COLO668 (cell line): ENCODE data around the gene ALG1L2.
"Not testable (repeated sequence)": the region's sequence is repeated elsewhere in the genome, so short reads cannot be mapped to it uniquely, and the experiment has no call there.

Experiments
- DNase-seq: peaks from one replicate; lab custom pipeline; 2025; ENCODE audit not compliant: unreplicated experiment; lab: John Stamatoyannopoulos, UW

ALG1L2 gene

DNA sequence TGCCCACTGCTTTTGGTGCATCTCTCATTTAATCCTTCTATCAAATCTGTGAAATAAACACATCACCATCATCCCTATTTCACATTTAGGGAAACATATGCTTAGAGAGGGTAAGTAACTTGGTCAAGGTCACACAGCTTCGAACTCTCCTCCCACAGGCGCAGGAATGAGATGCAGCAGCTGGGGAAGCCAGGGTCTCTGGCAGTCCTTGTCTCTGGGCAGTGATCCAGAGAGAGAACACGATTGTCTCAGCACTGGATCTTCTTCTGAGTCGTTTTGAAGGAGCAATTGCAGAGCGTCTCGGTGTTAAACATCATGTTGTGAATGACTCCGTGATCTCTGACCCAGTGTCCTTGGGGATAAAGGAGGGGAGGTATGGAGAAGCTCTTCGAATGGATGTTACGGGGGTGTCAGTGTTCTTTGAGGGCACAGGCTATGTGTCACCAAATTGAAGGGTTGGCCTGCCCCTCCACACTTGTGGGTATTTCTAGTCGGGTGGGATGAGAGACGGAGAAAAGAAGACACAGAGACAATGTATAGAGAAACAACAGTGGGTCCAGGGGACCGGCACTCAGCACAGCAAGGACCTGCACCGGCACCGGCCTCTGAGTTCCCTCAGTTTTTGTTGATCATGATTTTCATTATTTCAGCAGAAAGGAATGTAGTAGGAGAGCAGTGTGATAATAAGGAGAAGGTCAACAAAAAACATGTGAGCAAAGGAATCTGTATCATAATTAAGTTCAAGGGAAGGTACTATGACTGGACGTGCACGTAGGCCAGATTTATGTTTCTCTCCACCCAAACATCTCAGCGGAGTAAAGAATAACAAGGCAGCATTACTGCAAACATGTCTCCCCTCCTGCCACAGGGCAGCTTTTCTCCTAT is 41.5 kb downstream of the ALG1L2 start:
- DNase-seq, result not testable (repeated sequence)

DNA sequence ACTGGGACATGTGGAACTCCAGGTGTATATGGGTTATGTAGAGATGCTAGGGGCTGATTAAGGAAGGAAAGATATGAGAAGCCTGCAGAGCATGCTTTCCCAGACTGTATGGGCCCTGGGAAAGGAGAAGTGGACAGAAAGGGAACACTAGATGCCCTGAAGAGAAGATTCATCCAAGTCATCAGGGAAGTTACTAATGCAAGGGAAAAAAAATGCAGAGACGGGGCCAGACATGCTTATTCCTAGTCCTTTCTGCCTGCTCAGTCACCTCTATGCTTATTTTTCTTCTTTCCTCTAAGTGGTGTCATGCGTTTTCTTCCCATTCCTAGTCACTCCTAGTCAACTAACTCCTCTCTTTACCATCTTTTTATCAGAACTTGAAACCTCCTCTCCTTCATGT is 43.8 kb downstream of the ALG1L2 start:
- not testable (repeated sequence) for DNase-seq

DNA sequence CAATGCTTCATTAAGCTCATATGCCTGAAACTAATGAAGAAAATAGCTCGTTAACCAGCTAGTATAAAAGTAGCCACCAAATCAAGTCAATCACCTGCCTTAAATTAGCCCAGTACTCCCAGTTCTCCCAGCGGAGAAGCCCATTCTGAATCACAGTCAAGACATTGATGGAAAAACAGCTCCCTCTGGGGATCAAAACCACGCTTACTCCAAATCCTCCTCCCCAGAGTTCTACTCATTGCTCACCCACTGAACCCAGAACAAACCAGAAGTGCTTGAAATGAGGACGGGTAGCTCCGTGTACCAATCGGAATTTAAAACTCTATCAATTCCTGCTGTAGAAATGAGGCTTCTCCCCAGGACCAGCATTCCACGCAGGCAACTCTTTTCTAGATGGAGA is 54.7 kb downstream of the ALG1L2 start:
- DNase-seq, result not testable (repeated sequence)

DNA sequence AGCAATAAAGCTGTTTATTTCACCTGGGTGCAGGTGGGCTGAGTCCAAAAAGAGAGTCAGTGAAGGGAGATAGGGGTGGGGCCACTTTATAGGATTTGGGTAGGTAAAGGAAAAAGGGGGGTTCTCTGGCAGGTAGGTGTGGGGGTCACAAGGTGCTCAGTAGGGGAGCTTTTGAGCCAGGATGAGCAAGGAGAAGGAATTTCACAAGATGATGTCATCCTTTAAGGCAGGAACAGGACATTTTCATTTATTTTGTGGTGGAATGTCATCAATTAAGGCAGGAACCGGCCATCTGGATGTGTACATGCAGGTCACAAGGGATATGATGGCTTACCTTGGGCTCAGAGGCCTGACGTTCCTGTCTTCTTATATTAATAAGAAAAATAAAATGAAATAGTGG is 56.1 kb downstream of the ALG1L2 start:
- not testable (repeated sequence) for DNase-seq

DNA sequence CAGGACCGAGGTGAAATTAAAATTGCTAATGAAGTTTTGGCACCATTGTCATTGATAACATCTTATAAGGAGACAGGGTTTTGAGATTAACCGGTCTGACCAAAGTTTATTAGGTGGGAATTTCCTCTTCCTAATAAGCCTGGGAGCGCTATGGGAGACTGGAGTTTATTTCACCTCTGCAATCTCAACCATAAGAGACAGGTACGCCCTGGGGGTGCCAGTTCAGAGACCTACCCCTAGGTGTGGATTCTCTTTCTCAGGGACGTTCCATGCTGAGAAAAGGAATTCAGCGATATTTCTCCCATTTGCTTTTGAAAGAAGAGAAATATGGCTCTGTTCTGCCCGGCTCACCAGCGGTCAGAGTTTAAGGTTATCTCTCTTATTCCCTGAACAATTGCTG is 57.4 kb downstream of the ALG1L2 start:
- not testable (repeated sequence) for DNase-seq

DNA sequence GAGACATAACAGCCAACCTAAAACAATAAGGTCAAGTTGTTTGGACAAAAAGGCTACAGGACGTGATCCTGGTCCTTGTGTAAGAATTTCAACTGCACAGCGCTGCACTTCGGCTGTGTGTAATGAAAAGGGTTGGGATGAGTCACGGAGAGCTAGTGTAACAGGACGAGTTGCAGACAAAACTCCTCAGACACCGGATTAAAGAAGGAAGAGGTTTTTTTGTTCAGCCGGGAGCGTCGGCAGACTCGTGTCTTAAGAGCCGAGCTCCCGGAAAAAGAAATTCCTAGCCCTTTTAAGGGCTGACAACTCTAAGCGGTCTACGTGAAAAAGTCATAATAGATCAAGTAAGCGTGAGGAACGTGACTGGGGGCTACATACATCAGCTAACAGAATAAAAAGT is 59.1 kb downstream of the ALG1L2 start:
- DNase-seq, result not testable (repeated sequence)

DNA sequence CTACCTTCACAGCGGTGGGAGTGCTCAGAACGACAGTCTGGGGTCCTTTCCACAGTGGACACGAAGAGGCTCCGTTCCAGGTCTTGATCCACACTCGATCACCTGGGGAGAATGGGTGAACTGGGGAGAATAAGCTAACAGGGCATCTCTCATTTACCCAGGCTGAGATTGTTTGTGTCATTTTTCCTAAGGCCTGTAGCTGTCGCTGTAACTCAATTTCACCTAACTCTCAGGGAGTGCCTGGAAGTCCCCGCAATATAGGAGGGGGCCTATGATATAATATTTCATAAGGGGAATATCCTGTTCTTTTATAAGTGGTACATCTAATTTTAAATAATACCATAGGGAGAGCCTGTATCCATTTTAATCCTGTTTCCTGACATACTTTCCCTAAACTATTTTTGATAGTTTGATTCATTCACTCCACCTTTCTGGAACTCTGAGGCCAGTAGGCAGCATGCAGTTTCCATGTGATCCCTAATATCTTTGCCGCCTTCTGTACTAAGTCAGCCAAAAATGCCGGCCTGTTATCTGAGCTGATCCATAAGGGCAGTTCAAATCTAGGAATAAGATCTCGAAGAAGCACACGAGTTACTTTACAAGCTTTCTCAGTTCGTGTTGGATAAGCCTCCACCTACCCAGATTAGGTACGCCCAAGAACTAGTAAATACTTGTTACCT is 62.2 kb downstream of the ALG1L2 start:
- not testable (repeated sequence) for DNase-seq

DNA sequence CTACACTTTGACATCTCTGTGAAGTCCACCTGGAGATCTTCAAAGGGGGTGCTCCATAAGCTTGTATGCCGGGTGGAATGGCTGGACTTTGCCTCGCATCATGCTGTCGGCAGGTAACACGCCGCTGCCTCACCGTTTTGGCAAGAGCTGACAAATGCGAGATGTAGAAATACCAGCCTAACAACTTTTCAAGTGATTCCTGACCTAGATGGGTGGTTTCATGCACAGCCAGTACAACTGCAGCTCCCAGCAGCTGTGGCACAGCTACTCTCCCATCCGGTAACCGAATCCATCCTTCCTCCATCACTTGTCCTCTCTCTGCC is 62.7 kb downstream of the ALG1L2 start:
- DNase-seq, result not testable (repeated sequence)

DNA sequence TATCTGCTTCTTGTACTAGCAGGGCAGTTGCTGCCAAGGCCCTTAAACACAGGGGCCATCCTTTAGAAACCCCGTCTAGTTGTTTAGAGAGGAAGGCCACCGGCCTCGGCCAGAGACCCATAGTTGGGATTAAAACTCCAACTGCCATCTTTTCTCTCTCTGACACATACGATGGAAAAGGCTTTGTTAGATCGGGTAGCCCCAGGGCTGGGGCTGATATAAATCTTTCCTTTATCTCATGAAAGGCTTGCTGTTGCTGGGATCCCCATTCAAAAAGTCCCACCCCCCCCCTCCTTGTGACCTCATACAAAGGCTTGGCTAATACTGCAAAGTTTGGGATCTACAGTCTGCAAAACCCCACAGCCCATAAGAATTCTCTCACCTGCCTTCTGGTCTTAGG is 63.8 kb downstream of the ALG1L2 start:
- not testable (repeated sequence) for DNase-seq

DNA sequence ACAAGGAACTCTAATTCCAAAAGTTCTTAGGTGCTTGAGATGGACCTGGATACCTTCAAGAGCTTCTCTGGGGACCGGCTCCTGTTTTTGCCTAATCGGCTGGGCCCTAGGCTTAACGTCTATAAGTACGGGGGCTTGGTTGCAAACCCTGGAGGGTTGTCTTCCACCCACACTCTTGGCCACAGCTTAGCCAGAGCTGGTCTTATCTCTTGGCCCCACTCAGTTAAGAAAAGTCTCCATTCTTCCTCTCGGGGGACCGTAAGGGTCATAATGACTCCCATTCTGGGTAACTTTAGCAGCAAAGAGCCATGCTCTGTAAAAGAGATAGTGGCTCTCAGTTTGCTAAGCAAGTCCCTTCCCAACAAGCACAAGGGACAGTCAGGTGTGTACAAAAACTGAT is 64.8 kb downstream of the ALG1L2 start:
- DNase-seq, result not testable (repeated sequence)
